ENCODE results near the gene ABCD3. TPM values are rescaled to one million over a fixed set of nuclear protein-coding genes. Genes with fewer than 3 reads are reported as not detected.

The ABCD3 gene
- polyA plus RNA-seq, 1 of the 3 experiments (the other 2 are of a cell fraction), result 6.5 TPM

DNA sequence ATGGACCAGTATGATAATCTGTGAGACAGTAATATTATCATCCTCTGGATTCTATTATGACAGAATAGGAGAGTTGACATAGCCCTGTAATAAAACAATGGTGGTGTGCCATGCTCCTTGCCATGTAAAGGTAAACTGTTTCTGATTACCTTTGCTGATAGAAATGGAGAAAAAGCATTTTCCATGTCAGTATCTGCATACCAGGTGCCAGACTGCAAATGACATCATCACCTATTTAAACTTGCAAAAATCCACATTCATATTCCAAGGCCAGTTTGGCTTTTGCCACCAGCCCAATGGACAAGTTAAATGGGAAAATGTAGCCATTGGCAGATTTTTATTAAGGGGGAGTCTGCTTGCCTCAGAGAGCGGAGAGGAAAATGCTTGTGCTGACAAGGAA, 23.9 kb upstream of the ABCD3 start:
- WGBS (ENCODE audit: low lambda C conversion rate), result 89% methylated on average over 1 of the region's 1 CpG
- H3F3A ChIP-seq (replicated peaks; ENCODE audit: insufficient read depth), result no peaks in the 10 kb centered on the region
- no peaks in the 10 kb centered on the region for H3K9me3 ChIP-seq
- H4K20me1 ChIP-seq (ENCODE audit: insufficient read depth), result no peaks in the 10 kb centered on the region
- DNase-seq, result no peak
- no peaks in the 10 kb centered on the region for H3K4me1 ChIP-seq (ENCODE audit: control insufficient read depth in 1 of 2, insufficient read depth in 2 of 2, low read depth in 1 of 2, low read length in 1 of 2)
- TF ChIP-seq, protein P1, sequence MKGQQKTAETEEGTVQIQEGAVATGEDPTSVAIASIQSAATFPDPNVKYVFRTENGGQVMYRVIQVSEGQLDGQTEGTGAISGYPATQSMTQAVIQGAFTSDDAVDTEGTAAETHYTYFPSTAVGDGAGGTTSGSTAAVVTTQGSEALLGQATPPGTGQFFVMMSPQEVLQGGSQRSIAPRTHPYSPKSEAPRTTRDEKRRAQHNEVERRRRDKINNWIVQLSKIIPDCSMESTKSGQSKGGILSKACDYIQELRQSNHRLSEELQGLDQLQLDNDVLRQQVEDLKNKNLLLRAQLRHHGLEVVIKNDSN (IDR thresholded peaks at IDR 0.05; ENCODE audit: borderline replicate concordance, low read depth), result no peak
- TF ChIP-seq ELF1 (IDR thresholded peaks at IDR 0.05) (no peak), MXI1 (IDR thresholded peaks at IDR 0.05; ENCODE audit: low read depth, low read length) (no peak), POLR2AphosphoS5 (IDR thresholded peaks at IDR 0.05; ENCODE audit: low read depth, low read length) (no peak)
- TF ChIP-seq, protein P2, sequence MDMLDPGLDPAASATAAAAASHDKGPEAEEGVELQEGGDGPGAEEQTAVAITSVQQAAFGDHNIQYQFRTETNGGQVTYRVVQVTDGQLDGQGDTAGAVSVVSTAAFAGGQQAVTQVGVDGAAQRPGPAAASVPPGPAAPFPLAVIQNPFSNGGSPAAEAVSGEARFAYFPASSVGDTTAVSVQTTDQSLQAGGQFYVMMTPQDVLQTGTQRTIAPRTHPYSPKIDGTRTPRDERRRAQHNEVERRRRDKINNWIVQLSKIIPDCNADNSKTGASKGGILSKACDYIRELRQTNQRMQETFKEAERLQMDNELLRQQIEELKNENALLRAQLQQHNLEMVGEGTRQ (IDR thresholded peaks at IDR 0.05; ENCODE audit: borderline replicate concordance, low read depth, low read length), result no peak
- TF ChIP-seq, protein P3, sequence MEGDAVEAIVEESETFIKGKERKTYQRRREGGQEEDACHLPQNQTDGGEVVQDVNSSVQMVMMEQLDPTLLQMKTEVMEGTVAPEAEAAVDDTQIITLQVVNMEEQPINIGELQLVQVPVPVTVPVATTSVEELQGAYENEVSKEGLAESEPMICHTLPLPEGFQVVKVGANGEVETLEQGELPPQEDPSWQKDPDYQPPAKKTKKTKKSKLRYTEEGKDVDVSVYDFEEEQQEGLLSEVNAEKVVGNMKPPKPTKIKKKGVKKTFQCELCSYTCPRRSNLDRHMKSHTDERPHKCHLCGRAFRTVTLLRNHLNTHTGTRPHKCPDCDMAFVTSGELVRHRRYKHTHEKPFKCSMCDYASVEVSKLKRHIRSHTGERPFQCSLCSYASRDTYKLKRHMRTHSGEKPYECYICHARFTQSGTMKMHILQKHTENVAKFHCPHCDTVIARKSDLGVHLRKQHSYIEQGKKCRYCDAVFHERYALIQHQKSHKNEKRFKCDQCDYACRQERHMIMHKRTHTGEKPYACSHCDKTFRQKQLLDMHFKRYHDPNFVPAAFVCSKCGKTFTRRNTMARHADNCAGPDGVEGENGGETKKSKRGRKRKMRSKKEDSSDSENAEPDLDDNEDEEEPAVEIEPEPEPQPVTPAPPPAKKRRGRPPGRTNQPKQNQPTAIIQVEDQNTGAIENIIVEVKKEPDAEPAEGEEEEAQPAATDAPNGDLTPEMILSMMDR (IDR thresholded peaks at IDR 0.05), result no peak
- TF ChIP-seq, protein P4, sequence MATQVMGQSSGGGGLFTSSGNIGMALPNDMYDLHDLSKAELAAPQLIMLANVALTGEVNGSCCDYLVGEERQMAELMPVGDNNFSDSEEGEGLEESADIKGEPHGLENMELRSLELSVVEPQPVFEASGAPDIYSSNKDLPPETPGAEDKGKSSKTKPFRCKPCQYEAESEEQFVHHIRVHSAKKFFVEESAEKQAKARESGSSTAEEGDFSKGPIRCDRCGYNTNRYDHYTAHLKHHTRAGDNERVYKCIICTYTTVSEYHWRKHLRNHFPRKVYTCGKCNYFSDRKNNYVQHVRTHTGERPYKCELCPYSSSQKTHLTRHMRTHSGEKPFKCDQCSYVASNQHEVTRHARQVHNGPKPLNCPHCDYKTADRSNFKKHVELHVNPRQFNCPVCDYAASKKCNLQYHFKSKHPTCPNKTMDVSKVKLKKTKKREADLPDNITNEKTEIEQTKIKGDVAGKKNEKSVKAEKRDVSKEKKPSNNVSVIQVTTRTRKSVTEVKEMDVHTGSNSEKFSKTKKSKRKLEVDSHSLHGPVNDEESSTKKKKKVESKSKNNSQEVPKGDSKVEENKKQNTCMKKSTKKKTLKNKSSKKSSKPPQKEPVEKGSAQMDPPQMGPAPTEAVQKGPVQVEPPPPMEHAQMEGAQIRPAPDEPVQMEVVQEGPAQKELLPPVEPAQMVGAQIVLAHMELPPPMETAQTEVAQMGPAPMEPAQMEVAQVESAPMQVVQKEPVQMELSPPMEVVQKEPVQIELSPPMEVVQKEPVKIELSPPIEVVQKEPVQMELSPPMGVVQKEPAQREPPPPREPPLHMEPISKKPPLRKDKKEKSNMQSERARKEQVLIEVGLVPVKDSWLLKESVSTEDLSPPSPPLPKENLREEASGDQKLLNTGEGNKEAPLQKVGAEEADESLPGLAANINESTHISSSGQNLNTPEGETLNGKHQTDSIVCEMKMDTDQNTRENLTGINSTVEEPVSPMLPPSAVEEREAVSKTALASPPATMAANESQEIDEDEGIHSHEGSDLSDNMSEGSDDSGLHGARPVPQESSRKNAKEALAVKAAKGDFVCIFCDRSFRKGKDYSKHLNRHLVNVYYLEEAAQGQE (IDR thresholded peaks at IDR 0.05; ENCODE audit: low read depth, low read length), result no peak
- H3K9ac ChIP-seq, result no peak overlapping the region
- no peaks in the 10 kb centered on the region for H3K9me2 ChIP-seq
- no peaks in the 10 kb centered on the region for H3K79me2 ChIP-seq (ENCODE audit: insufficient read depth)
- H3K4me3 ChIP-seq (ENCODE audit: low read depth in 2 of 2, low read length in 1 of 2), result no peak overlapping the region
- H3K27me3 ChIP-seq (ENCODE audit: insufficient read depth), result peaks cover 4% of the 10 kb centered on the region; the same call in 1 of the 2 replicates
- H3K27ac ChIP-seq (ENCODE audit: low read depth in 2 of 2, low read length in 1 of 2), result no peak overlapping the region
- no peak overlapping the region for H3K4me2 ChIP-seq
- H3K36me3 ChIP-seq (replicated peaks in 1 of 2; ENCODE audit: control insufficient read depth in 1 of 2, insufficient read depth in 2 of 2, low read length in 1 of 2), result no peaks in the 10 kb centered on the region
- no peak overlapping the region for H2AFZ ChIP-seq (ENCODE audit: low read depth)
- ChIA-PET POLR2A (no interaction called here), CTCF (no interaction called here)

DNA sequence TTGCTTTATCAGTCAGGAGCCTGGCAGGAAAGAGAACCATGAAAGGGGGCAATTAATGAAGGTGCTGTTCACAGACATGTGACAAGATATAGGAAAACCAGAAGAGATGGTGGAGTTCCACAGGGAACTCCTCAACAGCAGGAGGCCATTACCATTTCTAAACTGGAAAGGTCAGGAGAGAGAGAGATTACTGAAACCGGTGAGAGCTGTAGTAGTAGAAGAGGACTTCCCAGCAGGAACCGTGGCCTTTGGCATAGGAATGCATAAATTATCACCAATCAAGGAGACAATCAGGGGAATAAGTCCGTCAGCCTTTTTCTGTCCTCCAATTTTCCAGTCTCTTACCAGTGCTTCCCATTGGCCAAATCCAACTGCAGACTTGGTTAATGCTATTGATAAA, 23.0 kb upstream of the ABCD3 start:
- POLR2A ChIA-PET, result no interaction called here
- no peaks in the 10 kb centered on the region for H3F3A ChIP-seq (replicated peaks; ENCODE audit: insufficient read depth)
- no peak overlapping the region for H3K4me2 ChIP-seq
- TF ChIP-seq NFIC (IDR thresholded peaks at IDR 0.05; ENCODE audit: borderline replicate concordance) (no peak), JUND (IDR thresholded peaks at IDR 0.05) (no peak), SIN3A (IDR thresholded peaks at IDR 0.05; ENCODE audit: borderline replicate concordance, low read depth, low read length) (no peak), MEF2A (IDR thresholded peaks at IDR 0.05; ENCODE audit: borderline replicate concordance, low read depth) (no peak), RCOR1 (IDR thresholded peaks at IDR 0.05; ENCODE audit: low read length) (no peak), POLR2AphosphoS5 (IDR thresholded peaks at IDR 0.05; ENCODE audit: low read depth, low read length) (no peak)
- TF ChIP-seq, protein P1 (IDR thresholded peaks at IDR 0.05; ENCODE audit: borderline replicate concordance, low read depth), result no peak
- no peak overlapping the region for H3K9ac ChIP-seq
- peaks cover 4% of the 10 kb centered on the region; the same call in 1 of the 2 replicates for H3K27me3 ChIP-seq (ENCODE audit: insufficient read depth)
- H3K79me2 ChIP-seq (ENCODE audit: insufficient read depth), result no peaks in the 10 kb centered on the region
- CTCF ChIA-PET, result interaction anchor here (1.2 to 1.3 kb wide), 2 partner anchors 22 to 459 kb away, joined by 3 to 4 read pairs; no protein-coding TSS in a partner anchor
- no peak overlapping the region for H3K27ac ChIP-seq (ENCODE audit: low read depth in 2 of 2, low read length in 1 of 2)
- WGBS (ENCODE audit: low lambda C conversion rate), result 63% methylated on average over 3 of the region's 3 CpGs
- no peaks in the 10 kb centered on the region for H3K9me3 ChIP-seq
- no peak for DNase-seq
- H2AFZ ChIP-seq (ENCODE audit: low read depth), result no peak overlapping the region
- no peaks in the 10 kb centered on the region for H3K4me1 ChIP-seq (ENCODE audit: control insufficient read depth in 1 of 2, insufficient read depth in 2 of 2, low read depth in 1 of 2, low read length in 1 of 2)
- H3K36me3 ChIP-seq (replicated peaks in 1 of 2; ENCODE audit: control insufficient read depth in 1 of 2, insufficient read depth in 2 of 2, low read length in 1 of 2), result no peaks in the 10 kb centered on the region
- no peak overlapping the region for H3K4me3 ChIP-seq (ENCODE audit: low read depth in 2 of 2, low read length in 1 of 2)
- H3K9me2 ChIP-seq, result no peaks in the 10 kb centered on the region
- no peaks in the 10 kb centered on the region for H4K20me1 ChIP-seq (ENCODE audit: insufficient read depth)
